GM12873 (cell line): ENCODE results near the gene CCDC3.

Experiments
- TF ChIP-seq, protein P1 (sequence below): IDR thresholded peaks from 2 replicates; pipeline ENCODE4 v1.5.1; 2012; ENCODE audit warnings: low read depth, mild to moderate bottlenecking, moderate library complexity, low read length, control low read depth; ENCODE audit not compliant: insufficient read depth; ENCODE audit errors: missing control alignments

Gene CCDC3

GRCh38 chr10:12874501-12874900, 127.0 kb downstream of the CCDC3 start:
- TF ChIP-seq, protein P1, sequence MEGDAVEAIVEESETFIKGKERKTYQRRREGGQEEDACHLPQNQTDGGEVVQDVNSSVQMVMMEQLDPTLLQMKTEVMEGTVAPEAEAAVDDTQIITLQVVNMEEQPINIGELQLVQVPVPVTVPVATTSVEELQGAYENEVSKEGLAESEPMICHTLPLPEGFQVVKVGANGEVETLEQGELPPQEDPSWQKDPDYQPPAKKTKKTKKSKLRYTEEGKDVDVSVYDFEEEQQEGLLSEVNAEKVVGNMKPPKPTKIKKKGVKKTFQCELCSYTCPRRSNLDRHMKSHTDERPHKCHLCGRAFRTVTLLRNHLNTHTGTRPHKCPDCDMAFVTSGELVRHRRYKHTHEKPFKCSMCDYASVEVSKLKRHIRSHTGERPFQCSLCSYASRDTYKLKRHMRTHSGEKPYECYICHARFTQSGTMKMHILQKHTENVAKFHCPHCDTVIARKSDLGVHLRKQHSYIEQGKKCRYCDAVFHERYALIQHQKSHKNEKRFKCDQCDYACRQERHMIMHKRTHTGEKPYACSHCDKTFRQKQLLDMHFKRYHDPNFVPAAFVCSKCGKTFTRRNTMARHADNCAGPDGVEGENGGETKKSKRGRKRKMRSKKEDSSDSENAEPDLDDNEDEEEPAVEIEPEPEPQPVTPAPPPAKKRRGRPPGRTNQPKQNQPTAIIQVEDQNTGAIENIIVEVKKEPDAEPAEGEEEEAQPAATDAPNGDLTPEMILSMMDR = no peak

DNA sequence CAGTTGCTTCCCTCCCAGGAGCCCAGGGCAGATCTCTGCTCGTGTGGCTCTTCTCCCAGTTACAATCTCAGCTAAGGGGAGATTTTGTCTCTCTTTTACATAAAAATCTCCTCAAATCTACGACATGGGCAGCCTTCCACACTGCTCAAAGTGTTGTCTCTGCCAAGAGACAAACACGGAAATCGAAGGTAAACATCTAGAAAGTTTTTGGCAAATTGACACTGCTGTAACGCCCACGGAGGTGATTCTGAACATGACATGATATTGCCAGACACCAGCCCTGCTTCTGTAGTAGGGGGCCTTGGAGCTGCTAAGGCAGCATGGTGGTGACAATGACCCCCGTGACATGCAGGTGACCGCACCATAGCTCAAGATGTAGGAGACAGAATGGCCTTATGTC, 128.3 kb downstream of the CCDC3 start:
- TF ChIP-seq, protein P1 = no peak

GRCh38 chr10:12872577-12872976, 128.9 kb downstream of the CCDC3 start:
- TF ChIP-seq, protein P1 = no peak

GRCh38 chr10:12869427-12869826, 132.1 kb downstream of the CCDC3 start:
- TF ChIP-seq, protein P1 = no peak

GRCh38 chr10:12868229-12868628, 133.3 kb downstream of the CCDC3 start:
- TF ChIP-seq, protein P1 = no peak

- TF ChIP-seq, protein P1 = no peak
Measured at GRCh38 chr10:12862459-12862858, 139.1 kb downstream of the CCDC3 start.

DNA sequence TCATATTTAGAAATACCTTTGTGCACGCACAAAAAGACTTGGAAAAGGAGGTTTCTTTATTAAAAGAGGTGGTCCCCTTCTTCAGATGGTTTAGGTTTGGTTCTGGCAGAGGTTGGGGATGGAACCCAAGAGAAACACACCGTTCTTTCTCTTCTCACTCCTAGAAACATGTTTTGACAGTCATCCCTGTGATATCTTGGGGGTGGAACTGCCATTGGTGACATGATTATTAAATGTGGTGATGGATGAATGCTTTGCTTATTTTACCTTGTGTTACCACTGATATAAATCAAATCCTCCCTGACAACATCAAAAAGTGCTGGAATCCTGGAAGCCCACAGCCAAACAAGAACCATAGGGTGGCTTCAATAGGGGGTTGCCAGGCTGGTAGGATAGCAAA, 146.5 kb downstream of the CCDC3 start:
- TF ChIP-seq, protein P1 = no peak
